ENCODE measurements around the gene ALOX5AP.

- TF ChIP-seq, protein P1, sequence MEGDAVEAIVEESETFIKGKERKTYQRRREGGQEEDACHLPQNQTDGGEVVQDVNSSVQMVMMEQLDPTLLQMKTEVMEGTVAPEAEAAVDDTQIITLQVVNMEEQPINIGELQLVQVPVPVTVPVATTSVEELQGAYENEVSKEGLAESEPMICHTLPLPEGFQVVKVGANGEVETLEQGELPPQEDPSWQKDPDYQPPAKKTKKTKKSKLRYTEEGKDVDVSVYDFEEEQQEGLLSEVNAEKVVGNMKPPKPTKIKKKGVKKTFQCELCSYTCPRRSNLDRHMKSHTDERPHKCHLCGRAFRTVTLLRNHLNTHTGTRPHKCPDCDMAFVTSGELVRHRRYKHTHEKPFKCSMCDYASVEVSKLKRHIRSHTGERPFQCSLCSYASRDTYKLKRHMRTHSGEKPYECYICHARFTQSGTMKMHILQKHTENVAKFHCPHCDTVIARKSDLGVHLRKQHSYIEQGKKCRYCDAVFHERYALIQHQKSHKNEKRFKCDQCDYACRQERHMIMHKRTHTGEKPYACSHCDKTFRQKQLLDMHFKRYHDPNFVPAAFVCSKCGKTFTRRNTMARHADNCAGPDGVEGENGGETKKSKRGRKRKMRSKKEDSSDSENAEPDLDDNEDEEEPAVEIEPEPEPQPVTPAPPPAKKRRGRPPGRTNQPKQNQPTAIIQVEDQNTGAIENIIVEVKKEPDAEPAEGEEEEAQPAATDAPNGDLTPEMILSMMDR (IDR thresholded peaks at IDR 0.05; ENCODE audit: low read depth, low read length), result no peak
- TF ChIP-seq MAX (IDR thresholded peaks at IDR 0.05; ENCODE audit: low read depth, low read length) (no peak), MYC (IDR thresholded peaks at IDR 0.05; ENCODE audit: low read depth, low read length) (no peak), POLR2A (IDR thresholded peaks at IDR 0.05; ENCODE audit: extremely low read depth, insufficient read length) (no peak)
These were observed 7.6 kb downstream of the ALOX5AP start for GRCh38 chr13:30742901-30743300.

Data from NB4 (cell line).